Measurements from ENCODE around the gene ZNF148. TPM values are rescaled to one million over a fixed set of nuclear protein-coding genes. Genes with fewer than 3 reads are reported as not detected.

ZNF148 gene
- total and polyA plus RNA-seq, 7 donors: 4.8 to 42.5 (median 28.2) TPM

- Histone ChIP-seq H3K4me3 (no peak overlapping the region), H3K36me3 (no peaks in the 10 kb centered on the region), H3K27me3 (no peaks in the 10 kb centered on the region), H3K27ac (no peak overlapping the region), H3K9me3 (no peaks in the 10 kb centered on the region), H3K4me1 (no peaks in the 10 kb centered on the region)
- WGBS, 2 donors: 95 to 98% methylated on average over 2 of the region's 2 CpGs
- DNase-seq: no peak
- intact Hi-C loops (cut with DNase I): no loop called here
- TF ChIP-seq POLR2AphosphoS5 (IDR thresholded peaks at IDR 0.05) (no peak), EP300 (IDR thresholded peaks at IDR 0.05) (no peak), POLR2A (IDR thresholded peaks at IDR 0.05) (no peak)
- TF ChIP-seq, protein P1, sequence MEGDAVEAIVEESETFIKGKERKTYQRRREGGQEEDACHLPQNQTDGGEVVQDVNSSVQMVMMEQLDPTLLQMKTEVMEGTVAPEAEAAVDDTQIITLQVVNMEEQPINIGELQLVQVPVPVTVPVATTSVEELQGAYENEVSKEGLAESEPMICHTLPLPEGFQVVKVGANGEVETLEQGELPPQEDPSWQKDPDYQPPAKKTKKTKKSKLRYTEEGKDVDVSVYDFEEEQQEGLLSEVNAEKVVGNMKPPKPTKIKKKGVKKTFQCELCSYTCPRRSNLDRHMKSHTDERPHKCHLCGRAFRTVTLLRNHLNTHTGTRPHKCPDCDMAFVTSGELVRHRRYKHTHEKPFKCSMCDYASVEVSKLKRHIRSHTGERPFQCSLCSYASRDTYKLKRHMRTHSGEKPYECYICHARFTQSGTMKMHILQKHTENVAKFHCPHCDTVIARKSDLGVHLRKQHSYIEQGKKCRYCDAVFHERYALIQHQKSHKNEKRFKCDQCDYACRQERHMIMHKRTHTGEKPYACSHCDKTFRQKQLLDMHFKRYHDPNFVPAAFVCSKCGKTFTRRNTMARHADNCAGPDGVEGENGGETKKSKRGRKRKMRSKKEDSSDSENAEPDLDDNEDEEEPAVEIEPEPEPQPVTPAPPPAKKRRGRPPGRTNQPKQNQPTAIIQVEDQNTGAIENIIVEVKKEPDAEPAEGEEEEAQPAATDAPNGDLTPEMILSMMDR (IDR thresholded peaks at IDR 0.05): no peak
Measured at GRCh38 chr3:125278155-125278554, 97.0 kb downstream of the ZNF148 start.

- H3K4me3 ChIP-seq: no peak overlapping the region
- H3K9me3 ChIP-seq: no peaks in the 10 kb centered on the region
- no peak for DNase-seq
- WGBS, 2 donors: 82% methylated on average over 7 of the region's 7 CpGs
- TF ChIP-seq, protein P1 (IDR thresholded peaks at IDR 0.05): no peak
- TF ChIP-seq POLR2A (IDR thresholded peaks at IDR 0.05) (no peak), EP300 (IDR thresholded peaks at IDR 0.05) (no peak), POLR2AphosphoS5 (IDR thresholded peaks at IDR 0.05) (no peak)
- intact Hi-C loops (cut with DNase I): no loop called here
- H3K27me3 ChIP-seq: no peaks in the 10 kb centered on the region
- H3K36me3 ChIP-seq: peaks cover 0 to 12% (median 3%) of the 10 kb centered on the region in 4 donors
- H3K27ac ChIP-seq: no peak overlapping the region
- no peaks in the 10 kb centered on the region for H3K4me1 ChIP-seq
Measured at GRCh38 chr3:125271127-125271526, 104.0 kb downstream of the ZNF148 start.

- Histone ChIP-seq H3K4me3 (no peak overlapping the region), H3K27me3 (no peaks in the 10 kb centered on the region), H3K27ac (no peak overlapping the region), H3K9me3 (no peaks in the 10 kb centered on the region), H3K36me3 (peaks cover 0 to 12% (median 3%) of the 10 kb centered on the region in 4 donors), H3K4me1 (no peaks in the 10 kb centered on the region)
- no peak for TF ChIP-seq EP300 (IDR thresholded peaks at IDR 0.05)
- TF ChIP-seq POLR2A (IDR thresholded peaks at IDR 0.05): no peak
- no peak for DNase-seq
- intact Hi-C loops (cut with DNase I): no loop called here
- WGBS, 2 donors: 95 to 96% methylated on average over 1 of the region's 1 CpG
Measured at GRCh38 chr3:125267460-125267859, 107.7 kb downstream of the ZNF148 start.

DNA sequence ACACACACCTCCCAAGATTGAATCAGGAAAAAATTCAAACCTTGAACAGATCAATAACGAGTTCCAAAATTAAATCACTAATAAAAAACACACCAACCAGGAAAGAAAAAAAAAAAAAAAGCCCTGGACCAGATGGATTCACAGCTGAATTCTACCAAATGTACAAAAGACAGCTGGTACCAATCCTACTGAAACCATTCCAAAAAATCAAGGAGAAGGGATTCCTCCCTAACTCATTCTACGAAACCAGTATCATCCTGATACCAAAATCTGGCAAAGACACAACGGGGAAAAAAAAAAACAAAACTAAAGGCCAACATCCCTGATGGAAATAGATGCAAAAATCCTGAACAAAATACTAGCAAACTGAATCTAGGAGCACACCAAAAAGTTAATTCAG is 108.2 kb downstream of the ZNF148 start:
- no peak for DNase-seq
- H3K27ac ChIP-seq: no peak overlapping the region
- WGBS, 2 donors: 90% methylated on average over 3 of the region's 3 CpGs
- no peaks in the 10 kb centered on the region for H3K4me1 ChIP-seq
- intact Hi-C loops (cut with DNase I): no loop called here
- peaks cover 0 to 12% (median 3%) of the 10 kb centered on the region in 4 donors for H3K36me3 ChIP-seq
- no peak overlapping the region for H3K4me3 ChIP-seq
- TF ChIP-seq POLR2A (IDR thresholded peaks at IDR 0.05): no peak
- TF ChIP-seq, protein P1 (IDR thresholded peaks at IDR 0.05): no peak
- TF ChIP-seq EP300 (IDR thresholded peaks at IDR 0.05): no peak
- no peak for TF ChIP-seq POLR2AphosphoS5 (IDR thresholded peaks at IDR 0.05)
- no peaks in the 10 kb centered on the region for H3K9me3 ChIP-seq
- no peaks in the 10 kb centered on the region for H3K27me3 ChIP-seq

- Histone ChIP-seq H3K9me3 (no peaks in the 10 kb centered on the region), H3K27ac (no peak overlapping the region), H3K36me3 (peaks cover 0 to 5% (median 0%) of the 10 kb centered on the region in 4 donors), H3K27me3 (no peaks in the 10 kb centered on the region), H3K4me1 (no peaks in the 10 kb centered on the region), H3K4me3 (no peak overlapping the region)
- TF ChIP-seq POLR2AphosphoS5 (IDR thresholded peaks at IDR 0.05) (no peak), POLR2A (IDR thresholded peaks at IDR 0.05) (no peak), EP300 (IDR thresholded peaks at IDR 0.05) (no peak)
- TF ChIP-seq, protein P1 (IDR thresholded peaks at IDR 0.05): no peak
- WGBS, 2 donors: 85 to 91% methylated on average over 1 of the region's 1 CpG
- intact Hi-C loops (cut with DNase I): no loop called here
- DNase-seq: no peak
Measured at GRCh38 chr3:125262161-125262560, 113.0 kb downstream of the ZNF148 start.

All from sigmoid colon (tissue), 7 donors.